NOMO-1 treated with DMSO at 0.1 percent for 48 hours (cell line): ENCODE results near the gene GGTLC2.
"Not testable (repeated sequence)": the region's sequence is repeated elsewhere in the genome, so short reads cannot be mapped to it uniquely, and the experiment has no call there.

Experiments
- DNase-seq: peaks from one replicate; lab custom pipeline; 2025; ENCODE audit not compliant: unreplicated experiment; lab: John Stamatoyannopoulos, UW

GGTLC2 gene

GRCh38 chr22:22636260-22636659 lies 8.2 kb upstream of the GGTLC2 start:
- DNase-seq = peak; percentile 6

DNA sequence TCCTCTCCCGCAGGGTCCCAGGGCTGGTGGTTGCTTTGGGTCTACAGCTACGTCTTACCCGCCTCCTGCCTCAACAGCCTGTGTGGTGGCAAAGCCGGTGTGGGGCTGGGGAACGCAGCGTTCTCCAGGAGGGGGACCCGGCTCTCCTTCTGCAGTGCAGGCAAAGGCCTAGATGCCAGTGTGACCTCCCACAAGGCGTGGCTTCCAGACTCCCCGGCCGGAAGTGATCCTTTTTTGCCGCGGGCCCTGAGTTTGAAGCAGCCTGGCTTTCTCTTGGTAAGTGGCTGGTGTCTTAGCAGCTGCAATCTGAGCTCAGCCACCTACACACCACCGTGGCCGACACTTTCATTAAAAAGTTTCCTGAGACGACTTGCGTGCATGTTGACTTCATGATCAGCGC lies 6.1 kb upstream of the GGTLC2 start:
- DNase-seq = not testable (repeated sequence)

GRCh38 chr22:22642255-22642654 lies 2.2 kb upstream of the GGTLC2 start:
- not testable (repeated sequence) for DNase-seq

GRCh38 chr22:22645969-22646368 lies 1.6 kb downstream of the GGTLC2 start:
- DNase-seq = not testable (repeated sequence)

DNA sequence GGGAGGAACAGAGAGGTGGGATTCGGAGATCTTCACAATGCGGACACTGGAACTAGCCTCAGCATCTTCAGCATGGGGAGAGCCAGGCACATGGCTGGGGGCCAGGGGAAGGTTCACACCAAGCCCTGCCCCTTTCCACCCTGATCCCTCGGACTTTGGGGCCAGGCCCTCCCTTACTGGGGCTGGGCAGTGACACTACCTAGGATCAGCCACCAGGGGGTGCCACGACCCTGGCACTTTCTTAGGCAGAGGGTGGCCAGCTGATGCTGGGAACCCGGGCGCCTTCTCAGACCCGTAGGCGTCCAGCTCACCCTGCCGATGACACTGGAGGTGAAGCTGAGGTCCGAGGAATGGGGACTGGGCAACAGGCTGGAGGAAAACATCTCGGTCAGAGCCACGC lies 3.5 kb downstream of the GGTLC2 start:
- not testable (repeated sequence) for DNase-seq

GRCh38 chr22:22648863-22649536 lies 4.6 kb downstream of the GGTLC2 start:
- not testable (repeated sequence) for DNase-seq

DNA sequence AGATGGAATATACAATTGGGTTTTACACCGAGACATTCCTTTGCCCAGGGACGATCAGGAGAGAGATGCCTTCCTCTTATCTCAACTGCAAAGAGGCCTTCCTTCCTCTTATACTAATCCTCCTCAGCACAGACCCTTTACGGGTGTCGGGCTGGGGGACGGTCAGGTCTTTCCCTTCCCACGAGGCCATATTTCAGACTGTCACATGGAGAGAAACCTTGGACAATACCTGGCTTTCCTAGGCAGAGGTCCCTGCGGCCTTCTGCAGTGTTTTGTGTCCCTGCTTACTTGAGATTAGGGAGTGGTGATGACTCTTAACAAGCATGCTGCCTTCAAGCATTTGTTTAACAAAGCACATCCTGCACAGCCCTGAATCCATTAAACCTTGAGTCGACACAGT lies 5.3 kb downstream of the GGTLC2 start:
- not testable (repeated sequence) for DNase-seq

DNA sequence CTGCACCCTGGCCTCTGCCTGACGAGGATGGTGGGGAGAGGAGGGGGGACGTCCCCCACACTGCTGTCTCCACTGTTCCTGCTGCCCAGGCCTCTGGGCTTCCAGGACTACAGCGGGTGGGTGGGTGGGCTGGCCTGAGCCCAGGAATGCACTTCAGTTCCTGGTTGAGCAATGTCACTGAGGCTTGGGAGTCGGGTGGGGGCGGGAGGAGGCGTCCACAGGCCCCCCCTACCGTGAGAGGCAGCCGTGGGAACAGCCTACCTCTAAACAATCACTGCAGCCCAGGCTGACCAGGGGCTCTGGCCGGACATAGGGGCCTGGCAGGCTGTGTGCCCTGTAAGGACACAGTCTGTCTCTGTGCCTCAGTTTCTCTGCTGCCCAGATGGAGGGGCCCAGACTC lies 6.0 kb downstream of the GGTLC2 start:
- DNase-seq = not testable (repeated sequence)

DNA sequence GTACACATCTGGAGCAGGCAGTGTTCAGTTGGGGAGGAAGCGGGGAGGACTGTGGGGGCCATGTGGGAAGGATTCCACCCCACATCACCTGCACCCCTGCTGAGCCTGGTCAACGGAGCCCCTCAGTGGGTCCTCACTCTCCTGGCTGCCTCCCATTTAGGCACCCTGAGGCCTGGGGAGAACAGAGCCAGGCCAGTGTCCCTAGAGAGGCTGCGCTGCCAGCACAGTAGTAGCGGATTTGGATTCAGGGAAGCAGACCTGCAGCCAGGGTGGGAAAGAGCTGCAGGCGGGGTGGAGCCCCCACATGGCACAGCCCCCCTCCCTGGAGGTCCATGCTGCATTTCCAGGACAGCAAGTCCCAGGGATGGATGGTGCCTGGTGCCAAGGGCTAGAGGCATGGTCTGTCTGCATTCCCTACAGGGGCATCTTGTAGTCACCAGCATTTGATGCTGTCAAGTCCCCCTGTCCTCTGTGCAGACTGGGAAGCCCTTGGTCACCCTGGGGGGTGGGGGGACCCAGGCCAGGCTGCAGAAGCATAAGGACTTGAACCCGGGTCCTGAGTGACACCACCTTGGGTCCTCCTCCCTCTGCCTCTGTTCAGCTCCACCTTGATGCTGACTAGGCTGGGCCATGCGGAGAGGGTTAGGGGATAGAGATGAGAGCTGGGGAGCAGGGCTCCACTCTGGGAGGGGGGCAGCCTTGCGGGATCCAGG lies 6.5 kb downstream of the GGTLC2 start:
- DNase-seq = not testable (repeated sequence)

DNA sequence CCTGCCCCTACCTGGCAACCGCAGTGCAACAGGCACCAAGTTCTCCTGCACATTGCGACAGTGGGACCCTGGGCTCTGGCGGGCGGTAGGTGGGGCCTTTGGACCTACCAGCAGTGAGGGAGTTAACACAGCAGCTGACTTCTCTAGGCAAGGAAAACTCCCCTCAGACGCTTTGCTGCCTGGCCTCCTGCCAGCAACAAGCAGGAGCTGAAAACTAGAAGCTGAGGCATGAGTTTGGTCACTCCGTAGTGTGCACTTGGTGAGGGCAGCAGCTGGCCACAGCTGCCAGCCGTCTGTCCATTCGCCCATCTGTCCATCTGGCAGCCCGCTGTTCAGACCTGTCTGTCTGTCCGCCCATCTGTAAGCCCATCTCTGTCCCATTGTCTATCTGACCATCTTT lies 7.2 kb downstream of the GGTLC2 start:
- not testable (repeated sequence) for DNase-seq

- not testable (repeated sequence) for DNase-seq
Observed at GRCh38 chr22:22652102-22652501, 7.7 kb downstream of the GGTLC2 start.

GRCh38 chr22:22652573-22652972 lies 8.2 kb downstream of the GGTLC2 start:
- not testable (repeated sequence) for DNase-seq

- DNase-seq = not testable (repeated sequence)
Observed at GRCh38 chr22:22653677-22654381, 9.4 kb downstream of the GGTLC2 start.

DNA sequence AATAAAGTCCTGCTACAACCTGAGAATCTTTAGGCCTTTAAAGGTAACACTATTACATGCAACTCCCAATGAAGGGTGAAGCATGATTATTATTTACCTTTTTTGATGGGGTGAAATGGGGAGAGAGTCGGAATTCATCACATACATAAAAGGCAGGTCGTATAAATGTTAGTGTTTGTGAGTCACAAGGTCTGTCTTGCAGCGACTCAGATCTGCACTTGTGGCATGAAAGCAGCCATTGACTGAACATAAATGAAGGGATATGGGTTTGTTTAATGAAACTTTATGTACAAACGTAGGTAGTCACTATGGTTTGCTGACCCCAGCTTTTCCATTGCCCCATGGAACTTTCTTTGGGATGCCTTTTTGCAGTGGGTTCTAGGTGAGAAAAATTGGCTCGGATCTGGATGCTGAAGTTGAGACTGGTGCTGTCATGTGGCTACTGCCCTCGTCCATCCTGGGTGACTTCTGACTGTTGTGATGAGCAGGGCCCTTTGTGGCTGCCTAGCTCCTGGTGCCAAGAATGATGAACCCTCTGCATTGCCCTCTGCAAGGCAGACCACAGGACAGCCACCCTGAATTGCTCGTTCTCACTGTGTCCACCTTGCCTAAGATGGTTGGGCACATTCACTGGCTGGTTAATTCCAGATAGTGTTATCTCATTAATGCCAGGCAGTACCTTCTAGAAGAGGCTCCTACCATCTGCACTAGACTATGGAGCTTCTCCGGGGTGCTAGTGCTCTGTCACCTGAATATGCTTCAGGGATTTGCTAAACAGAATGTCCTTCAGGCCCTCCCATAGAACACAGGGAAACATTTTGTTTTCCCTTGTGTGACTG lies 11.3 kb downstream of the GGTLC2 start:
- no peak for DNase-seq

DNA sequence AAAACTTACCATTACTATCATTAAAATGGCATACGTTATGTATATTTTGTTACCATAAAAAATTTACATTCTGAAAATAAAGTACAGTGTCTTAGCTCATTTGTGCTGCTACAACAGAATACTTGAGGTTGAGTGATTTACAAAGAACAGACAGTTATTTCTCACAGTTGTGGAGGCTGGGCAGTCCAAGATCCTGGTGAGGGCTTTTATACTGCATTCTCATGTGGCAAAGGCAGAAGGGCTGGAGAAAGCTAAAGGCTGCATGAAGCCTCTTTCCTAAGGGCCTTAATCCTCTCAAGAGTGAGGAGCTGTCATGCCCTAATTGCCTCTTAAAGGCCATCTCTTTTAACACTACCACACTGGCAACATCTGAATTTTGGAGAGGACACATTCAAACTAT lies 13.3 kb downstream of the GGTLC2 start:
- no peak for DNase-seq

DNA sequence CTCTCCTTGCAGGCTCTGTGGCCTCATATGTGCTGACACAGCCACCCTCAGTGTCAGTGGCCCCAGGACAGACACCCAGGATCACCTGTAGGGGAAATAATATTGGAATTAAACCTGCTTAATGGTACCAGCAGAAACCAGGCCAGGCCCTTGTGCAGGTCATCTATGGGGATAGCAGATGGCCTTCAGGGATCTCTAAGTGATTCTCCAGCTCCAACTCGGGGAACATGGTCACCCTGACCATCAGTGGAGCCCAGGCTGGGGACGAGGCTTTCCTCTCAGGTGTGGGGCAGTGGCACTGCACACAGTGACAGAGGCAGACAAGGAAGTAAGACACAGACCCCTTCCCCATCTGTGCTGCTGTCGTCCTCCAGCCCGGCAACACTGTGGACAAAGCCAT lies 16.9 kb downstream of the GGTLC2 start:
- no peak for DNase-seq

DNA sequence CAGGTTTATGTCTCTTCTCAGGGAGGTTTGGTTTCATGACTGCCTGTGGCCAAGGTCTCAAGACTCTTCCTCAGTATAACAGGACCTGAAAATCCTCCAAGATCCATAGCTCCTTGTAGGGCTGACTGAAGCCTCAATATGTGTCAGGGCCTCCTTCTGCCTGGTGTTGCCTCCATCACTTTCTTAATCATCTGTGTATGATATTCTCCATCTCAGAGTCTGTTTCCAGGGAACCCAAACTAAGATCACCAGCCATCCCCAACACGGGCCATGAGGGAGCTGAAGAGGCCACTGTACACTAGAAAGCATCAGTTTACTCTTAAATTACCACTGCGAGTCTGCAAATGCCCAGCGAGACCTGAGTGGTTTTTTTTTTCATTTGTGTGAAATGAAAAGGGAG lies 17.7 kb downstream of the GGTLC2 start:
- no peak for DNase-seq

- DNase-seq = no peak
Observed at GRCh38 chr22:22663861-22664800, 19.7 kb downstream of the GGTLC2 start.

- peak; percentile 13 for DNase-seq
Observed at GRCh38 chr22:22666307-22667091, 22.1 kb downstream of the GGTLC2 start.
